Neuronal stem cell (in vitro differentiated cells): ENCODE measurements around the gene CCDC91.

Source experiments
- DNase-seq: peaks from one replicate; pipeline ENCODE4 v3.0.0-alpha.2; 2013; ENCODE audit warnings: low spot score
- H2AFZ ChIP-seq: one replicate; pipeline ENCODE4 v1.6.1; 2013; ENCODE audit warnings: mild to moderate bottlenecking, low read length, inconsistent platforms
- H2AK5ac ChIP-seq: 2 replicates; pipeline ENCODE4 v1.6.1; 2013; ENCODE audit warnings: low read depth, mild to moderate bottlenecking, inconsistent platforms, low read length, moderate library complexity, mixed read lengths
- H2BK120ac ChIP-seq: 2 replicates; pipeline ENCODE4 v1.6.1; 2013; ENCODE audit warnings: low read depth, mild to moderate bottlenecking, inconsistent platforms, low read length, moderate library complexity, mixed read lengths
- H2BK12ac ChIP-seq: one replicate; pipeline ENCODE4 v1.6.1; 2013; ENCODE audit warnings: low read length, inconsistent platforms
- H2BK15ac ChIP-seq: 2 replicates; pipeline ENCODE4 v1.6.1; 2013; ENCODE audit warnings: mild to moderate bottlenecking, low read length, inconsistent platforms, mixed read lengths
- H2BK5ac ChIP-seq: one replicate; pipeline ENCODE4 v1.6.1; 2013; ENCODE audit warnings: inconsistent platforms, mild to moderate bottlenecking, low read length, moderate library complexity
- H3K14ac ChIP-seq: one replicate; pipeline ENCODE4 v1.6.1; 2013; ENCODE audit warnings: low read length, inconsistent platforms
- H3K18ac ChIP-seq: 2 replicates; pipeline ENCODE4 v1.6.1; 2013; ENCODE audit warnings: low read length, inconsistent platforms
- H3K23ac ChIP-seq: 2 replicates; pipeline ENCODE4 v1.6.1; 2013; ENCODE audit warnings: low read depth, mild to moderate bottlenecking, mixed read lengths, low read length, inconsistent platforms; ENCODE audit not compliant: poor library complexity
- H3K27ac ChIP-seq: replicated peaks from 3 replicates; pipeline ENCODE4 v1.5.1; 2013; ENCODE audit warnings: low read length, inconsistent platforms
- H3K27me3 ChIP-seq, 3 experiments: 2 replicates each; pipeline ENCODE4 v1.6.1; 2013; ENCODE audit warnings: low read length in 3 of 3, mild to moderate bottlenecking in 2 of 3, inconsistent platforms in 1 of 3, low read depth in 1 of 3, mixed read lengths in 1 of 3, moderate library complexity in 1 of 3; ENCODE audit not compliant: control insufficient read depth in 3 of 3, insufficient read depth in 3 of 3
- H3K36me3 ChIP-seq, 2 donors: replicated peaks in 1 of 2; 2 replicates each; pipeline ENCODE4 v1.6.1; 2013; ENCODE audit warnings: low read length in 2 of 2; ENCODE audit not compliant: control insufficient read depth in 2 of 2, insufficient read depth in 2 of 2
- H3K4ac ChIP-seq: 2 replicates; pipeline ENCODE4 v1.6.1; 2013; ENCODE audit warnings: inconsistent platforms, mild to moderate bottlenecking, low read length, moderate library complexity
- H3K4me1 ChIP-seq, 2 donors: 1 replicate in 1 of 2; 2 replicates in 1 of 2; pipeline ENCODE4 v1.6.1; 2013; ENCODE audit warnings: low read length in 2 of 2, low read depth in 1 of 2; ENCODE audit not compliant: control insufficient read depth in 2 of 2, insufficient read depth in 1 of 2
- H3K4me2 ChIP-seq: one replicate; pipeline ENCODE4 v1.6.1; 2013; ENCODE audit warnings: mild to moderate bottlenecking, low read length, inconsistent platforms; ENCODE audit not compliant: insufficient read depth, poor library complexity, severe bottlenecking
- H3K4me3 ChIP-seq, 2 donors: 2 replicates each; pipeline ENCODE4 v1.5.1; 2013; ENCODE audit warnings: low read length in 2 of 2, mild to moderate bottlenecking in 2 of 2, inconsistent platforms in 1 of 2, moderate library complexity in 1 of 2
- H3K79me1 ChIP-seq: one replicate; pipeline ENCODE4 v1.6.1; 2013; ENCODE audit warnings: low read depth, mild to moderate bottlenecking, inconsistent platforms, low read length, moderate library complexity
- H3K9ac ChIP-seq: one replicate; pipeline ENCODE4 v1.6.1; 2013; ENCODE audit warnings: mild to moderate bottlenecking, low read depth, low read length, inconsistent platforms; ENCODE audit not compliant: poor library complexity
- H3K9me3 ChIP-seq, 2 donors: replicated peaks in 1 of 2; 2 replicates each; pipeline versions ENCODE3 to v1.6.1; 2013; ENCODE audit warnings: low read length in 2 of 2, mild to moderate bottlenecking in 2 of 2, inconsistent platforms in 1 of 2, low read depth in 1 of 2, mixed read lengths in 1 of 2, moderate library complexity in 1 of 2; ENCODE audit not compliant: control insufficient read depth in 2 of 2, insufficient read depth in 1 of 2
- H4K8ac ChIP-seq: one replicate; pipeline ENCODE4 v1.6.1; 2013; ENCODE audit warnings: low read depth, mild to moderate bottlenecking, inconsistent platforms, low read length, moderate library complexity
- H4K91ac ChIP-seq: one replicate; pipeline ENCODE4 v1.6.1; 2013; ENCODE audit warnings: low read length, low read depth, mild to moderate bottlenecking, inconsistent platforms; ENCODE audit not compliant: poor library complexity
- whole genome bisulfite sequencing, 2 donors: extraction: QIAGEN DNeasy Blood & Tissue Kit; methylation state at CpG; one replicate each; pipeline ENCODE4 v1.1.7; 2013; ENCODE audit warnings: missing lambda C conversion rate in 2 of 2, mixed read lengths in 1 of 2; ENCODE audit not compliant: insufficient read length in 2 of 2, insufficient replicate concordance in 1 of 2; ENCODE audit errors: extremely low coverage in 2 of 2; 5-methylcytosine and 5-hydroxymethylcytosine counted together

Gene CCDC91

GRCh38 chr12:28507867-28508266, 317.6 kb downstream of the CCDC91 start:
- Histone ChIP-seq H3K14ac (no peak overlapping the region), H2BK5ac (no peak overlapping the region), H3K36me3 (no peaks in the 10 kb centered on the region), H4K91ac (no peak overlapping the region), H3K23ac (no peak overlapping the region), H2BK15ac (no peak overlapping the region), H3K4ac (no peak overlapping the region), H2AFZ (no peak overlapping the region), H3K4me2 (no peak overlapping the region), H3K9me3 (no peaks in the 10 kb centered on the region), H3K4me3 (no peak overlapping the region), H3K9ac (no peak overlapping the region), H3K4me1 (no peaks in the 10 kb centered on the region), H3K27ac (no peak overlapping the region), H4K8ac (no peak overlapping the region), H3K27me3 (no peaks in the 10 kb centered on the region), H3K18ac (no peak overlapping the region), H2BK120ac (no peak overlapping the region), H2BK12ac (no peak overlapping the region), H2AK5ac (no peak overlapping the region), H3K79me1 (no peaks in the 10 kb centered on the region)
- DNase-seq = no peak
- WGBS, 2 donors = no CpG with 5 or more reads among the region's 3 CpGs

- H3K27me3 ChIP-seq = no peaks in the 10 kb centered on the region
- H2BK5ac ChIP-seq = no peak overlapping the region
- no peak overlapping the region for H2BK15ac ChIP-seq
- no peaks in the 10 kb centered on the region for H3K36me3 ChIP-seq
- H2BK120ac ChIP-seq = no peak overlapping the region
- no peaks in the 10 kb centered on the region for H3K79me1 ChIP-seq
- no peak overlapping the region for H3K23ac ChIP-seq
- H3K14ac ChIP-seq = no peak overlapping the region
- H4K91ac ChIP-seq = no peak overlapping the region
- H3K27ac ChIP-seq = no peak overlapping the region
- no peak overlapping the region for H3K4me3 ChIP-seq
- no peak overlapping the region for H2BK12ac ChIP-seq
- H3K4me1 ChIP-seq = no peaks in the 10 kb centered on the region
- no peaks in the 10 kb centered on the region for H3K9me3 ChIP-seq
- no peak overlapping the region for H3K9ac ChIP-seq
- H2AFZ ChIP-seq = no peak overlapping the region
- no peak overlapping the region for H2AK5ac ChIP-seq
- no peak for DNase-seq
- H4K8ac ChIP-seq = no peak overlapping the region
- H3K4me2 ChIP-seq = no peak overlapping the region
- H3K4ac ChIP-seq = no peak overlapping the region
- no CpG with 5 or more reads among the region's 6 CpGs for WGBS, 2 donors
- no peak overlapping the region for H3K18ac ChIP-seq
These were observed 322.1 kb downstream of the CCDC91 start for GRCh38 chr12:28512406-28512805.

DNA sequence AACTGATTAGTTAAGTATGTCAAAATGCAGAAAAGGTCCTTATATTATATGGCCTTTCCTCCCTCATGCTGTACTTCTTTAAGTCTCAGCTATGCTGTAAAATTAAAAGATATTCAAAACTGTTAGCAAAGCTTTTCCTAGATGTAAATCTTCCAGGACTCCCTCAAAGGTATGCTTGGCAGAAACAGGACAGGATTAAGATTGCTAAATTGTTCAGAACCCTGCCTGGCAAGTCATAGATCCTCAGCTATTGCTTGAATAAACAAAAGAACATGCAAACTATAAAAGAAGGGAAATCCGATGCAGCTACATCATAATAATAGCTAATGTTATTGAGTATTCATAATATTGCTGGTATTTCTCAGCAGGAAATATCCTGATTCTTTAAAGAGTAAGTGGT, 322.6 kb downstream of the CCDC91 start:
- no peak overlapping the region for H2AFZ ChIP-seq
- H4K91ac ChIP-seq = no peak overlapping the region
- H2AK5ac ChIP-seq = no peak overlapping the region
- no peak for DNase-seq
- H3K14ac ChIP-seq = no peak overlapping the region
- H3K27me3 ChIP-seq = no peaks in the 10 kb centered on the region
- no peaks in the 10 kb centered on the region for H3K79me1 ChIP-seq
- H2BK120ac ChIP-seq = no peak overlapping the region
- H3K36me3 ChIP-seq = no peaks in the 10 kb centered on the region
- H3K27ac ChIP-seq = no peak overlapping the region
- no peak overlapping the region for H3K9ac ChIP-seq
- H3K9me3 ChIP-seq = no peaks in the 10 kb centered on the region
- no peak overlapping the region for H3K4ac ChIP-seq
- no peak overlapping the region for H3K4me2 ChIP-seq
- H3K18ac ChIP-seq = no peak overlapping the region
- no peak overlapping the region for H4K8ac ChIP-seq
- WGBS, 2 donors = no CpG with 5 or more reads among the region's 1 CpG
- no peak overlapping the region for H2BK12ac ChIP-seq
- H3K4me1 ChIP-seq = no peaks in the 10 kb centered on the region
- no peak overlapping the region for H3K4me3 ChIP-seq
- H2BK15ac ChIP-seq = no peak overlapping the region
- H3K23ac ChIP-seq = no peak overlapping the region
- H2BK5ac ChIP-seq = no peak overlapping the region

DNA sequence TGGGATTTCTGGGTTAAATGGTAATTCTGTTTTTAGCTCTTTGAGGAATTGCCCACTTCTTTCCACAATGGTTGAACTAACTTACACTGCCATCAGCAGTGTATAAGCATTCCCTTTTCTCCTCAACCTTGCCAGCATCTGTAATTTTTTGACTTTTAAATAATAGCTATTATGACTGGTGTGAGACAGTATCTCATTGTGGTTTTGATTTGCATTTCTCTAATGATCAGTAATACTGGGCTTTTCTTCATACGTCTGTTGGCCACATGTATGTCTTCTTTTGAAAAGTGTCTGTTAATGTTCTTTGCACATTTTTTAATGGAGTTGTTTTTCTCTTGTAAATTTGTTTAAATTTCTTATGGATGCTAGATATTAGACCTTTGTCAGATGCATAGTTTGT, 323.7 kb downstream of the CCDC91 start:
- H4K8ac ChIP-seq = no peak overlapping the region
- no peak overlapping the region for H2AK5ac ChIP-seq
- H3K9ac ChIP-seq = no peak overlapping the region
- no peaks in the 10 kb centered on the region for H3K9me3 ChIP-seq
- no peaks in the 10 kb centered on the region for H3K4me1 ChIP-seq
- DNase-seq = no peak
- H3K27ac ChIP-seq = no peak overlapping the region
- no peak overlapping the region for H3K23ac ChIP-seq
- WGBS, 2 donors = no CpG with 5 or more reads among the region's 1 CpG
- H2BK12ac ChIP-seq = no peak overlapping the region
- H2BK5ac ChIP-seq = no peak overlapping the region
- H2AFZ ChIP-seq = no peak overlapping the region
- H3K4me3 ChIP-seq = no peak overlapping the region
- no peak overlapping the region for H3K18ac ChIP-seq
- no peak overlapping the region for H4K91ac ChIP-seq
- H3K4me2 ChIP-seq = no peak overlapping the region
- no peaks in the 10 kb centered on the region for H3K27me3 ChIP-seq
- no peak overlapping the region for H3K4ac ChIP-seq
- no peak overlapping the region for H2BK15ac ChIP-seq
- H3K36me3 ChIP-seq = no peaks in the 10 kb centered on the region
- H2BK120ac ChIP-seq = no peak overlapping the region
- no peaks in the 10 kb centered on the region for H3K79me1 ChIP-seq
- no peak overlapping the region for H3K14ac ChIP-seq
